GM18520 (cell line): ENCODE data around the gene GNB5.
"Not testable (repeated sequence)": the region's sequence is repeated elsewhere in the genome, so short reads cannot be mapped to it uniquely, and the experiment has no call there.

Experiments
- ATAC-seq: cut with Tn5 transposase; IDR thresholded peaks from one replicate; pipeline ENCODE4 v1.9.1; 2021; ENCODE audit not compliant: unreplicated experiment

GNB5 gene

DNA sequence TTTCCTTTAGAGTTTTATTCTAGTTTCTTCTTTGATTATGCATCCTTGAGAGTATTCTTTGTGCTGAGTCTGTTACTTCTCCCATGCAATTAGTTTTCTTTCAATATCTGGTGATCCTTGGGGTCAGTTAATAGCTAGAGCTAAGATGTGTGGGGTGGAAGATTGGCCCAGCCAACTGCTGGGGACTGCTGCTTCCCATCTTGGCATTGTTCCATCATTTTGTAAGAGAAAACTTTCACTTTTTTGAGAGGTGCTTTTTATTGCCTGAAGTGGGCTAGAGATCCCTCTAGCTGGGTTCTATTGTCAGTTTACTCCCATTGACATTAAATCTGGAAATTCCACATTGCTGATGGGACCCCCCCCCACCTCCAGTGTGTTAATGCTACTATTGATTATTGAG is 94.0 kb downstream of the GNB5 start:
- no peak for ATAC-seq

DNA sequence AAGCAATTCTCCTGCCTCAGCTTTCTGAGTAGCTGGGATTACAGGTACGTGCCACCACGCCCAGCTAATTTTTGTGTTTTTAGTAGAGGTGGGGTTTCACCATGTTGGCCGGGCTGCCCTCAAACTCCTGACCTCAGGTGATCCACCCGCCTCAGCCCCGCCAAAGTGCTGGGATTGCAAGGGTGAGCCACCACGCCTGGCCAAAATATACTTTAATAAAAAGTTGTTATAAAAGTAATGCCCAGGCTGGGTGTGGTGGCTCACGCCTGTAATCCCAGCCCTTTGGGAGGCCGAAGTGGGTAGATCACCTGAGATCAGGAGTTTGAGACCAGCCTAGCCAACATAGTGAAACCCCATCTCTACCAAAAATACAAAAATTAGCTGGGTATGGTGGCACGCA is 94.7 kb downstream of the GNB5 start:
- ATAC-seq: not testable (repeated sequence)

DNA sequence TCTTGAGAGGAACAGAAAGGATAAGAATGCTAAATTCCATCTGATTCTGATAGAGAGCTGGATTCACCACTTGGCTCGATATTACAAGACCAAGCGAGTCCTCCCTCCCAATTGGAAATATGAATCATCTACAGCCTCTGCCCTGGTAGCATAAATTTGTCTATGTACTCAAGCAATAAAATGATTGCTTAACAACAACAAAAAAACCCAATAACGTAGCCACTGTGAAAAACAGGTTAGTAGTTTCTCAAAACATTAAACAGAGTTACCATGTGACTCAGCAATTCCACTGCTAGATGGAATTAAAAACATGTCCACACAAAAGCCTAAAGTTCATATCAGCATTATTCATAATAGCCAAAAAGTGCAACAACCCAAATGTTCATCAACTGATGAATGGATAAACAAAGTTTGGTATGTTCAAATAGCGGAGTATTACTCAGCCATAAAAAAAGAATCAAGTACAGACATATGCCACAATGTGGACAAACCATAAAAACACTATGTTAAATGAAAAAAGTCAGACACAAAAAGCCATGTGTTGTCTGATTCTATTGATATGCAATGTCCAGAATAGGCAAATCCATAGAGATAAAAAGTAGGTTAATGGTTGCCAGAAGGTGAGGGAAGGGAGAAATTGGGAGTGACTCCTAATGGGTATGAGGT is 95.5 kb downstream of the GNB5 start:
- ATAC-seq: no peak

DNA sequence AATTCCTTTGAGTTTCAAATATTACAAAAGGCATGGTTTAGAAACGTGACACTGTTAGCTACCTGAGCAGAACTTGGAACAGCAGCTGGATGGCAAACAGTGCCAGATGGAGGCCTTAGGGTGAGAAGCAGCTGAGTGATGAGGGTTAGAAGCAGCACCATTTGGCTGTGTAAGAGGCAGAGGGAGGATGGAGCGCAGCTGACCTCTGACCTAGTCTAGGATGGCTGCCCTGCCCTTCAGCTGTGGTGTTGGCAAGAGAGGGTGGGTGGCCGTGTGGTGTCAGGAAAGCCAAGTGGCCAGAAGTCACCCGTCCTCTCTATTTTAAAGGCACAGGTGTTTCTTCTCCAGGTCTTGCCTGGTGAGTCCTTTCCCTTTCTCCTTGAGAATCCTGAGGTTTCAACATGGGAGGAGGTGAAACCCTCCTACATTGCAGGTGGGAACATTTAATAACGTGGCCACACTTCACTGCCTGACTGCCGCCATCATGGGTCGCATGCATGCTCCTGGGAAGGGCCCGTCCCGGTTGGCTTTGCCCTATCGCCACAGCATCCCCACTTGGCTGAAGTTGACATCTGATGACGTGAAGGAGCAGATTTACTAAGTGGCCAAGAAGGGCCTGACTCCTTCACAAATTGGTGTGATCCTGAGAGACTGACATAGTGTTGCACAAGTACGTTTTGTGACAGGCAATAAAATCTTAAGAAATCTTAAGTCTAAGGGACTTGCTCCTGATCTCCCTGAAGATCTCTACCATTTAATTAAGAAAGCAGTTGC is 96.2 kb downstream of the GNB5 start:
- no peak for ATAC-seq

DNA sequence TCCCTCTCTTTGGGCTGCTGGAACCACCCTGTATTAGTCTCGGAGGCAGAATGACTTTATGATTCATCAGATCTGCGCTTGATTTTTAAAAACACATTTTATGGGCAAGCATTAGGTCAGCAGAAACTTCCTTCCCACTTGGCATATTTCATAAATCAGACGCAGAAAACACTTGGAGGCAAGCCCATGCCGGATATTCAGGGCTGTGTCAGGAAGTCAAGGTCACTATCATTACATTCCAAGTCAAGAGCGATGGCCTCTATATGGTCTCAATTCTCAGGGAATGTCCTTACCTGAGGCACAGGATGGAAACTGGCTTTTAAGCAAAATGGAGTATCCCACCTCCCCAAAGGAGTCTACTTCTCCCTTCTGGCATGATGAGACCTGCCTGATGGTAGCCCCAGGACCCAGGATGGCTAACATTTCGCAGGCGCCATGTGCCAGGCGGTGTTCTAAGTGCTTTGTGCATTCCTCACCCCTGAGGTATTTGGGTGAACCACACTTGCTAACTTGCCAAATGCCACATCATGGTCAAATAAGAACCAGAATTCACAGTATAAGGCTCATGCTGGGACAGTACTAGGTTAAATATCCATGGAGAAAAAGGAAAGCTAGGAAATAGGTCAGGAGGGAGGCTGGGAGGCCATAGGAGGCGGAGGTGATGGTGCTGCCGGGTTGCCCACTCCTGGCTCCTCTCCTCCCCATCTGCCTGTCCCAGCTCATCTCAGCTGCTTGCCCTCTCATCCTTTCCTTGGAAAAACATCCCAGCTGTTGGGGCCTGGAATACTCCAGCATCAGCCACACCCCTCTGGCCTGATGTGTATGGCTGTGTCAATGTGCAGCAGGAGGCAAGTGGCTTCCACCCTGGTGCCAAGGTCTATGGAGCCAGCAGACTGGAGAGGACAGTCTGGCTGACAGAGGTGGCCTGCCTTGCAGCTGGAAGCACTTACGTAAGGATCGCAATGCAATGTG is 97.4 kb downstream of the GNB5 start:
- no peak for ATAC-seq

DNA sequence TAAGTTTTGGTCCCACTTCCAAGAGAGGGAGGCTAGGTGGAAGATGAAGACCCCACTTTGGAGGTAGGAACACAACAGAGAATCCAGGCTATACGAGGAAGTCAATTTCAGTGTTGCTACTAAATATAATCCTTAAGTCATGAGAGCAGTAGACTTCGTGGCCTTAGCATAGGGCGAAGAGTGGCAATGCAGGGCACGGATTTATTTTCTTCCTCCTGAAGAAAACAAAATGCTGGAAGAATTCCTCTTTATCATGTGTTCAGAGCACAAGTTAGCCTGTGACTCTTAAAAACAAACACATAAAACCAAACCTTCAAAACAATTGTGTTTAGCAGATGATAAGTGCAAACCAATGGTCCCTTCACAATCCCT is 98.0 kb downstream of the GNB5 start:
- ATAC-seq: no peak

DNA sequence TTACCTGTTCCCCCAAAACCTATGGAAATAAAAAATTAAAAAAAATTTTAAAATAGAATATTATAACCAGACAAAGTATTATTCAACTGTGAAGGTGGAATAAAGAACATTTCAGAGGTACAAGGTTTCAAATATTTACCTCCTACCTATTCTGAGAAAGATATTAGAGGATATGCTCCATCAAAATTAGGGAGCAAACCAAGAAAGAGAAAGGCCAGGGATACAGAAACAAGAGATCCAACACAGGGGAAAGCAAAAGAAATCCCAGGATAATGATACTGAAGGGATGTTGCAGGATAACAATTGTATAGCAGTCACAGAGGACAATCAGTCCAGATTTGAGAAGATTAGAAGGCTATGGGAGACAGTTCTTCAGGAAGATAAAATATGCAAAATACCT is 101.0 kb downstream of the GNB5 start:
- no peak for ATAC-seq

DNA sequence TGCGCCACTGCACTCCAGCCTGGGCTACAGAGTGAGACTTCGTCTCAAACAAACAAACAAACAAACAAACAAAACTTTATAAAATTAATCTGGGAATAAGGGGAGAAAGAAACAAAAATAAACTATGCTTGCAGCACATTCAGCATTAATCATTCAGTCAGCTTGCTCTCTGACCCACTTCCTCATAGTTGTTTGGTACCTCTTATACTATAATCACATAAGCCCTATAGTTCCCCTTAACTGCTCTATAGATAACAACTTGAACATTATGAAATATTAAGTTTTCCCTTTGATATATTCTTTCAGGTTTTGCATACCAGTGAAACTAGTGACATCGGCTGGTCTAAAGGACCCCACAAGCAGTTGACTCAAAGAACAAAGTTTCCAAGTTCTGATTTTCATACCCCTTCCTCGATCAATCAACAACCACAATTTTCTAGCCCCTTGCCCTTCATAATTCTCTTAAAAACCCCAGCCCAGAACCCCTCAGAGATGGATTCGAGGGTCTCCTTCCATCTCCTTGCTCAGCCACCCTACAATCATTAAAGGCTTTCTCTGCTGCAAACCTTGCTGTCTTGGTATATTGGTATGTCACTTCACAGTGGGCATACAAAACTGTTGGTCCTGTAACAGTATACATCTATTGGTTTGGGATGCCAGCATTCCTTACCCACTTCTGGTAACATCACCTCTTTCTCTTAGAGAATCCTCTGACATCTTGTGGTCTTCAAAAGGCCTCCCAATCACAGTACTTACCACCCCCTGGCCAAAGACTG is 105.0 kb downstream of the GNB5 start:
- ATAC-seq: no peak

DNA sequence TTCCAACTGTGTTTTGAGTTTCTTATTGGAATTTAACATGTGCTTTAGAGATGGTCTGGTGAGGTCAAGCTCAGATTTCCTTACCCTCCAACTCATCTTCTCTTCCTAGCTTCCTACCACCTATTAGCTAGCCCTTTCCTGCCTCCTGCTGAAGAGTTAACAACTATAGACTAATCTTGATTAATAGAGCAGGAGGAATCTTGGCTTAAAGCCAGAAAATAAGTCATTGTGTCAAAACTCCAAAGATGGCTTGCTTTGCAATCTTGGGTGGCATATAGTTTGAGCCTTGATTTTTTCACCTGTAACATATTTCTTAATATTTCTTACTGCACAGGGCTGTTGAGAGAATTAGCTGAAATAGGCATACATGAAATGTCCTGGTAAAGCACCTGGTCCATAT is 105.9 kb downstream of the GNB5 start:
- no peak for ATAC-seq

DNA sequence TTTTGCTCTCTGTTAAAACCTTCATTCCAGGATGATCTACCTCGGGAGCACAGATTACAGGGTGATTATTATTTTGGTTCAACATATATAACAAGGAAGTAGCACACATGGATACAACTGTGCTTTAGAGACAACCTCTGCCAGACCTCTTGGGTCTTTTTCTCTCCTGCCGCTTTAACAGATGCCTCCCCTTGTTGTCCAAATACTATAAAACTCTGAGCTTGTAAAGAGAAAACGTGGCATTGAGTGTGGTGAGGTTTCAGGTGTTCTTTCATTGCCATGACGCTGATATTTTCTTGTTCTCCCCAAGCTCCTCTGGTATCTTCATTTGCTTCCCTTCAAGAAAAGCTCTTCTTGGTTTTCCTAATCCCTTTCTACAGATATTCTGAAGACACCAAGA is 107.6 kb downstream of the GNB5 start:
- ATAC-seq: no peak

DNA sequence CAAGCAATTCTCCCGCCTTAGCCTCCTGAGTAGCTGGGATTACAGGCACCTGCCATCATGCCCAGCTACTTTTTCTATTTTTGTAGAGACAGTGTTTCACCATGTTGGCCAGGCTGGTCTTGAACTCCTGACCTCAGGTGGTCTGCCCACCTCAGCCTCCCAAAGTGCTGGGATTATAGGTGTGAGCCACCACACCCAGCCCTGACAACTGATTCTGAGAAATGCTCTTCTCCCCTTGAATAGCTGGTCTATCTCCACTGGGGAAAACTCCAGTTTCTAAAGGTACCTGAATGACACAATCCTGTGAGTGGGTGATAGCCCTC is 108.2 kb downstream of the GNB5 start:
- not testable (repeated sequence) for ATAC-seq

DNA sequence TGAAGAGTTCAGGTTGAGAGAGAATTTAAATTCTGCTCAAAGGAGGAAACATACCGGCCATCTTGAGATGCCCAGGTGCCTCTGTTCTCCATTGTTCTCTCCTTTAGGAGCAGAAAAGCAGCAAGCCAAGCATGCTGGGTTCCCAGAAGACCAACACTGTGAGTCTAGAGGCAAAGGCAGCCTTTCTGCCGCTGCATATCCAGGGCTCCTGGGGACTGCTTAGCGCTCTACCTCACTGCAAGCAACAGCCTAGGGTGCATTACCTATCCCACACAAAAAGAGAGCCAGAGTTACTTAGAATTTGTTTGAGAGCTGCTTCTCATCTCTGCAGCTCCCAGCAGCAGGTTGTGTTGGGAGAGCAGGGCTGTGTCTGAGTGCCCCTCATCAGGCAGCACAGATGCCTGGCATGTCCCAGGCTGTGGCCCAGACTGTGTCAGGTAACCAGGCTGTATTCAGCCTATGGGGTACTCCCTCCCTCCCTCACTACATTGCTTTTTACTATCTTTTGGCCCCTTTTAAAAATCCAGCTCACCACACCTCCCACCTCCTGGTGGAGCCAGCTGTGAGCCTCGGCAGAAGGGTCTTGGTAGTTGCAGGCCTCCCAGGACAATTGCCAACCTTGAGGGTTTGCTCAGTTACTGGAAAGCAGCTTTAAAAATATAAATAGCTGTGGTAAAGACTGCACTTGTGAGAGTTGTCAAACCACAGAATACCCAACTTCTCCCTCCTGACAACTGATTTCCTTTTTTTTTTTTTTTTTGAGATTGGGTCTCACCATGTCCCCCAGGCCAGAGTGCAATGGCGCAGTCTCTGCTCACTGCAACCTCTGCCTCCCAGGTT is 108.8 kb downstream of the GNB5 start:
- peak; percentile 58 for ATAC-seq

DNA sequence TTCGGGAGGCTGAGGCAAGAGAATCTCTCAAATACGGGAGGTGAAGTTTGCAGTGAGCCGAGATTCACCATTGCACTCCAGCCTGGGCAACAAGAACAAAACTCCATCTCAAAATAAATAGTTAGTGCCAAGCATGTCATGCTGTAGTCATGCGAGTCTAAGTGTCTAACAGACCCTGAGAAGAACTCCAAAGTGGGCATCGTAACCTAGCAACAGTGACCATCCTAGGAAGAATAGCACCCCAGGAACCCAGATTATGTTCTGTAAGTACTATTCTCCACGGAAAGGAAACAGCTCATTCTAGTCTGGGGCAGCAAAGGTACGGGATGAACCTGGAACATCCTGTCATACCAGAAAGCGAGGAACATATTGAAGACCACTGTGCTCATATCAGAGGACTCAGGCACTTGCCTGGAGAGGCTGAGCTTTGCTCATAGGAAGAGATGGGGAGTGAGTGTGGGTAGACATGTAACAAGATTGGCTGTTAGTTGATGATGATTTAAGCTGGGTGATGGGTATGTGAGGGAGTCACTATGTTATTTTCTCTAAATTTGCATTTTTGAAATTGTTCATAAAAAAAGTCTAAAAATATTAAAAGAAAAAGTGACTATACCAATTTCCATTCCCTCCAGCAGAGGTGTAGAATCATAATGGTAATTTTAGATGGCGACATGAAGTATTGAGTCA is 110.3 kb downstream of the GNB5 start:
- ATAC-seq: no peak

DNA sequence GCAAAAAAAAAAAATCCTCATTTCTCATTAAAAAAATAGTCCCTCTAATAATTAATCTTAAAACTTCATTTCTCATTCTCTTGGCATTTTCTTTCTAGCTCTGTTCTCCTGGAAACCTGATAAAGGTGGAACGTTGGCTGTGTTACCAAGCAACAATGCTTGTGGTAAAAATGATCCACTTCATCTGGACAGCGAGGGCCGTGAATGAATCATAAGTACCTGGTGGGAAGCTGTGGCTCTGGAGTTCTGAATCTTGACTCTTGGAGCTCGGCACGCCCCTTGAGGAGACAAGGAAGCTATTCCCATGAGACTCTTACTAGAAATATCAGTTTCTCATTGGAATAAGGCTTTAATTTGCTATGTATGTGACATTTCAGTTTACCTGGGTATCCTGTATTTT is 111.2 kb downstream of the GNB5 start:
- ATAC-seq: no peak

DNA sequence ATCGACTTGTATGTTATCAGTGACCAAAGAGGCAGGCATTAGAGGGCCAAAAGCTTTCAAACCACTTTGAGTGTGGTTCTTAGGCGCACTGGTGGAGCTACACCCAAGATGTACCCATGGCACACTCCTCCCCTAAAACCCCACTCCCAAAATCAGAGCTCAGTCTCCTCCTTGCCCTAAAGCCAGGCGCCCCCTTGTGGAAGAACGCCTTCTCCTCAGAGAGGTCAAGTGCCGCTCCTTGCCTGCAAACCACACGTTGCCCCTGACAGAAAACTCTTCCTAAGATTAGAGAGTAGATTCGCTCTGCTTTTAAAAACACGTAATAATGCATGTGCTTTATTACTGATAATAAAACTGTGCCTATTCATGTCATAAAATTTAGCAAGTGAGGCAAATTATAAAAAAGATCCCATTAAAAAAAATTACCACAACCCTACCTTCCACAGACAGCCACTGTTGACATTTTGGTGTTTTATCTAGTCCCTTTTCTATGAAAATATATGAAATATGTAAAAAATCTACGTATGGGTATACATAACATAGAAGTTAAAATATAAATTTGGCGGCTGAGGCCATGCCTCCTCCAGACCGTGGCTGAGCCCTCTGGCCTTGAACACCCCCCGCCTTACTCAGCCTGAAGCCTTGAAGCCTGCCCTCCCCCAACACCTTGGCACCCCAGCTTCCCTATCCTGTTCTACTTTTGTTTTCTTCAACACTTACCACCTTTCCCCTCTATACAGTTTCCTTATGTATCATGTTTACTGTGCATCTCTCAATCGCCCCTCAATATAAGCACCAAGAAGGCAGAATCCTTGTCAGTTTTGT is 112.1 kb downstream of the GNB5 start:
- ATAC-seq: no peak

DNA sequence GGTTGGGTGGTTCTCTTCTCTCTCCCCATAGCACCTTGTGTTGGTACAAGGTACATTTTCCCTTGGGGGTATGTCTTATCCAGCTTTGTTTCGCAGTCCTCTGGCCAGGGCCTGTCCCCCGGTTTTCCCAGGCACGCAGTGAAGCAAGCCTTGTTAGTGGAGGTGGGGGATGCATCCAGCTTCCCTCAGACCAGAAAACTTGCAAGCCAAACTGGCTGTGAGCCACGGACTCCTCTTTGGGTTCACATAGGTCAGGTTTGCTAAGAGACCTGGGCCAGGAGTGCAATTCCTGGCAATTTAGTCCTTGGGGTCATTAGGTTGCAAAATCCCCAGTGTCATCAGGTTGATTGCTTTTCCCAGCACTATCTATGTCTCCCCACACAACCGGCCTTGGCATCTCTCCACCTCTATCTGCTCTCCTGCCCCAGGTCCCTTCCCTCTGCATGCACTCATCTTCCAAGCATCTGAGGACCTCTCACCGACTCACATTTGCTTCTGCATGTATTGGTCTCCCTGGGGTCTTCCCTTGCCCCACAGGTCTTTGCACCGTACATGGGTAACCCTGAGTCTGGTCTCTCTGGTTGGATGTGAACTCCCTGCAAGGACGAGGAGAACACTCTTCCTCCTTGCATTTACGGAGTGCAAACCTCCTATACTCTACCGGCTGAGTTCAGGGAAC is 112.9 kb downstream of the GNB5 start:
- no peak for ATAC-seq

DNA sequence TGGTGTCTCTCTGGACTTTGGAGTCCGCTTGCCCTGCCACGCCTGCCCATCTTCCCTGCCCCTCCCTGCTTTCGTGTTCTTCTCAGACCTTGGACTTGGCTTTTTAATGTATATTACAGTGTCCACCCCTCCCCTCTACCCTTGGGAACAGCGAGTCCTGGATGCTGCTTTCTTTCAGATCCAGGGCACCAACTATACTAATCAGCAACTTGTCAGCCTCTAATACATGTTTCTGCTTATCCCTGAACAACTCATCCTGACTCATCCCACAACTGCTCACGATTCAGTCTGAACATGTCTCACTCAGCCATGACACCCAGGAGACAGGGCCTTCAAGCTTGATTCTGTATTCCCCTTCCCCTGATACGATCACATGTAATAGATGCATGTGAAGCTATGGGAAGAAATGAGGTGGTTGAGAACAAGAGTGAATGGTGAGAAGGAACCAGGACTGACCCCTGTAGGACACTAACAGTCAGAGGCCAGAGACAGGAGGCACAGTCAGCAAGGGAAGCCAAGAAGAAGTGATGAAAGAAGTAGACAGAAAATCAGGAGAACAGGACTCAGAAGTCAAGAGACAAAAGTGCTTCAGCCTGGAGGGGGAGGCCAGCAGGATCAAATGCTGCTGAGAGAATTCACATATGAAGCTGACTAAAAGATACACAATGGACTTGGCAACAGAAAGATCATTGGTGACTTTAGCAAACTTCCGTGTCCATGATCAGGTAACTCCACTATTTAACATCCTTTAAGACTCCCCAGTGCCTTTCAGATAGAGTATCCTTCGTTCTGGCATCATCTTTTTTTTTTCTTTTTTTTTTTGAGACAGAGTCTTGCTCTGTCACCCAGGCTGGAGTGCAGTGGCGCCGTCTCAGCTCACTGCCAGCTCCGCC is 114.1 kb downstream of the GNB5 start:
- peak; percentile 46 for ATAC-seq
